Lower leg skin (tissue), 3 donors: ENCODE measurements around the gene AUTS2.

ENCODE experiments used
- CTCF ChIP-seq, 3 donors: fragments of 450-650 bp; IDR thresholded peaks; one replicate each; pipeline ENCODE4 v1.5.1; 2016; ENCODE audit warnings: antibody characterized with exemption in 3 of 3, mild to moderate bottlenecking in 3 of 3, moderate library complexity in 2 of 3
- POLR2A ChIP-seq, 2 donors: fragments of 450-650 bp; IDR thresholded peaks; one replicate each; pipeline ENCODE4 v1.6.1; 2016 to 2017; ENCODE audit warnings: antibody characterized with exemption in 2 of 2, mild to moderate bottlenecking in 1 of 2, moderate library complexity in 1 of 2

DNA sequence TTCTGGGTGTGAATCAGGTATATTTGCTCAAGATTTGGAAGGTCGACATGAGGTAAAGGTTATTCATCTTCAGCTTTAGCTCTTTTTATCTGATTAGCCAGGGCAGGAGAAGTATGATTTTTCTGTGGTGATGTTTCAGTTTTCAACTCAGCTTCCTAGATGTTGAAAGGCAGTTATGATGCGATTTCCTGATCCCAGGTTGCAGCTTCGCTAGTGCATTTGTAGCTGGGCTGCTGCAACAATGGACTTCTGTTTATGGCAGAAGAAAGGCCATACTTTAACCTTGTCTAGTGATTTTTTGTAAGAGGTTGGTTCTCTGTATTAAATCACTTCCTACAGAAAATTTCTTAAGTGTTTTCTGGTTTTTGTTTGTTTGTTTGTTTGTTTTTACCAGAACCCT, 619.3 kb downstream of the AUTS2 start:
- no peak for TF ChIP-seq CTCF (IDR thresholded peaks at IDR 0.05)
- no peak for TF ChIP-seq POLR2A (IDR thresholded peaks at IDR 0.05)
